Globus pallidus (tissue), 1 donor: ENCODE data around the gene CSMD2.

Experiments used
- DNase-seq: peaks from one replicate; pipeline ENCODE4 v3.0.0-alpha.2; 2015; ENCODE audit warnings: low spot score

Gene CSMD2

GRCh38 chr1:33635336-33636012 is 529.6 kb downstream of the CSMD2 start:
- DNase-seq = no peak

DNA sequence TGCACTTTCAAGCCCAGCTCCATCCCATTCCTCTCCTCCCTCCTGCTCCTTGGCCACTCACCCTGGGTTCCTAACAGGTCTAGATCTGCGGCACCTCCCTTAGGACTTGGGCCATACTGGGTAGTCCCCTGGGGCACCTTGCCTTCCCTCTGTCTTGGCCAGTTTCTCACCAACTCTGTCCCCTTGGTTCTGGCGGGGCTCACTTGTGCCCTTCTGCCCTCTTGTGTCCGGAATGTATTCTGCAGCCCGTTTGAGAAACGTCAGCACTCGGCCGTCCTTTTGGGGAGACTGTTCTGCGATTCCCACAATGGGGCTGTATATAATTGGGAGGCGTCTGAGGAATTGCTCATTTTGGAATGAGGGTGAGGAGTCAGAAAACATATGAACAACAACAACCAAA is 530.2 kb downstream of the CSMD2 start:
- DNase-seq = peak; percentile 29

DNA sequence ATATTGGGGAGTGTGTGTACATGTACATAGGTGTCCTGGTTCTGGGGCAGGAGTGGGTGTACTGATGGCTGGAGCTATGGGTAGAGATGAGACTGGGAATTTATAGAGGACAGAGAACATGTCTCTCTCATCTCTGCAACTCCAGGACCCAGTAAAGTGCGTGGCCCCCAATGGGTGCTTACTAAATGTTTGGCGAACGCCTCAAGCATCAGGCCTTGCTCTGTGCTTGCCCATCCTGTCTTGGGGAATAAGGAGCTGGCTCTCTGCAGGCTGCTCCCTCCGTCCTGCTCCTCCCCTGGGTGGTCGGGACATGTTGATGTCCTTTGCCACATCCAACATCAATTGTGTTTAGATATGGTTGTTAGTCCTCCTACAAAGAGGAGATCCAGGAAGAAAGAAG is 530.9 kb downstream of the CSMD2 start:
- no peak for DNase-seq

GRCh38 chr1:33633019-33633801 is 531.8 kb downstream of the CSMD2 start:
- DNase-seq = peak; percentile 89

GRCh38 chr1:33630686-33631085 is 534.3 kb downstream of the CSMD2 start:
- no peak for DNase-seq

- DNase-seq = no peak
Observed at GRCh38 chr1:33626801-33627200, 538.2 kb downstream of the CSMD2 start.

DNA sequence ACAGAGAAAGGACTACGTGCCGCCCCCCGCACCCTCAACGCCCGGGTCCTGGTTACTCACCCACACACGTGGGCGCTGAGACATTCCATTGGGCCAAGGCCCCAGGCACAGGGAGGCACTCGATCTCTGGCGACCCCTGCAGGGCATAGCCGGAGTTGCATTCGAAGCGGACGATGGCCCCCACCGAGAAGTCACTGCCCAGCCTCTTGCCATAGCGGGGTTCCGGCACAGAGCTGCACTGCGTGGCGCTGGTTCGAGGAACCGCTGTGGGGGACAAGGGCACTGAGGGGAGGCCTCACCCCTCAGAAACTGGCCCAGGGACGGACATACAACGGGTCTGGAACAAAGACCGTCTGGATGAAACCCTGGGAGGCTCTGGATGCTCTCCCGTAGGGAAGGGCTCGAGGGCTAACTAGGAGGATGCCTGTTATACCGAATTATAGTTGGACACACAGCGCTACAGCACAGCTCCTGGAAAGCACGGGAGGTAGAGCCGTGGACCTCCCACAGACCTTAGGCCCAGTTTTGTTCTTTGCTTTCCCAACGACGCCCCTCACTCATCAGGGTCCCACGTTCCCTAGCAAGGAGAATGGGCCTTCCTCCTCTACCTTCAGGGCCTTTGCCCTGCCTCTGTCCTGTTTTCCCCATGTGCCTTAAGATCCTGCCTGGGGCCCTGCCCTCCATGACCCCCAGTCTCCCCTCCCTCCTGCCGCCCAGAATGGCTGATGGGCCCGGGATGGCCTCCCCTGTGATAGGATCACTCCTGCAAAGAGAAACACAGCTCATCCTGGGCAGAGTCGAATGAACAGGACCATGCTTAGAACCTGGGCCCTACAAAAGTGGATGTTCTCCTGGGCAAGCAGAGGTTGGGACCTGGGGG is 539.8 kb downstream of the CSMD2 start:
- no peak for DNase-seq

DNA sequence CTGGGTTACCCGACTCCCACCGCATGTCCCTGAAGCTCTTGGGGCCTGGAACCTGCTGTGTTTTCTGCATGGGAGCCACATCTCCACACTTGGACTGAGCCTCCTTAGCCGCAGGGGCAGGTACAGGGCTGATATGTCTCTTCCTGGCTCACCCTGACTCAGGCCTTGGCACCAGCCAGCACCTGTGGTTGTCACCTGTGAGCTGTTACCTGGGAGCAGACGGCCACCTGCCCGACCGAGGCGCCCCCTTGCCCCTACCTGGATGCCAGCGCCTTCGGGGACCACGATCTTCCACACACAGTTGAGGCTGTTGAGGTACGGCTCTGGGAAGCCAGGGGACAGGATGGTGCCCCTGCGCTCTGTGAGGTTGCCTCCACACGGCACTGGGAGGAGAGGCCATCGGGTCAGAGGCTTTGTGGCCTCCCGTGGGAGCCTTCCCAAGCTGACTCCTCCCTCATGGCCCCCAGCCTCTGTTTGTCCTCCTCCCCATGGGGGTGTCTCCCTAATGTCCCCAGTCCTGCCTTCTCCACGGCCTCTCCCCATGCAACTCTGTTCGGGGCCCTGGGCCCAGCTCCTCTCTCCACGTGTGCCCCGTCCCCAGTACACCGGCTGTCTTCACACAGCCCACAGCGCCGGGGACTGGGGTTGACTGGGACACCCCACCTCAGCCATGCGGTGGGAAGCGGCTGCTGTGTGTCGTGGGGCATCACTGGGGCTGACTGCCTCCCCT is 540.6 kb downstream of the CSMD2 start:
- DNase-seq = no peak

GRCh38 chr1:33623811-33624210 is 541.2 kb downstream of the CSMD2 start:
- no peak for DNase-seq

- no peak for DNase-seq
Observed at GRCh38 chr1:33622757-33623156, 542.3 kb downstream of the CSMD2 start.

DNA sequence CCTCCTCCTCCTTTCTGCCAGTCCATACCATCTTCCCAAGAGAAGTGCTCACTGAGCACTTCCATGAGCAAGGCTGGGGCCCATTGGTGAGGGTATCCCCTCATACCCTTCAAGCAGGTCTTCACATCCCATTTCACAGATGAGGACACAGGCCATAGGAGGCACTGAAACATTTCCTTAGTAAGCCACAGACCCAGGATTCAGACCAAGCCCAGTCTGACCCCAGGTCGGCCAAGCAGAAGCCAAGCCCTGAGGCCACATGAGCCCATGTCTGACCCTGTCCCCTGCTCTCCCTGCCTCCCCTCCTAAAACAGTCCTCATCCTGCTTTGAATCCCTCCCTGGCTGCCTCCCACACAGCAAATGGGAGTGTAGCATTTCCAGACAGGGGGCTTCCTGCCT is 546.4 kb downstream of the CSMD2 start:
- no peak for DNase-seq

DNA sequence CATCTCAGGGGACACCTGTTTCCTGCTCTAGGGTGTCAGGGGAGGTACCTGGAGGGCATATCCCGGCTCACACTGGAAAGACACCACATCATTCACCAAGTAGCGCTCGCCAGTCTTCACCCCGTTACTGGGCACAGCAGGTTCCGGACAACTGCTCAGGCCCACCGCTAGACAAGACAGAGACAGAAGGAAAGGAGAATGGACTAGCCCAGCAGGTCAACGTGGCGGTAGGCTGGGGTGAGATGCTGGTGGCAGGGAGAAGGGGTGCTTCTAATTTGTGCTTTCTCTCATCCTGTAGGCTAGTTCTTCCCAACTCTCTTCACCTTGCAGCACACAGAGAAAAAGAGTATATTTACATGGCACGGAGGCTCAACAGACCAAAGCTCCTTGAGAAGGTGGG is 547.6 kb downstream of the CSMD2 start:
- DNase-seq = no peak

DNA sequence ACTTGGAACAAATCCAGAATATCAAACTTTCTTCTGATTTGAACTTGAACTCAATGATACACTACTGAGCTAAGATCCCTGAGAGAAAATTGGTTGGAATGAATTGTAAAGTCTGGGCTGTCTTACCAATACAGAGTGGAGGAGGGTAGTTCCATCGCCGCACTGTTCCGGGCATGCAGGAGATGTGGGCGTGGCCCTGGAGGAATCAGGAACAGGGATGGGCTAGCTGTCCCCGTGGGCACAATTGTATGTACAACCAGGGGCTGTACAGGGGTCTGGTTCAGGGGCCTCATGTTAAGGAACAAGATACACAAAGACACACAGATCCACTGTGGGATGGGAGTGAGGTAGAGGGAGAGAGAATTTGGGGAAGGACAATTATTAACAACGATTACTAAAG is 548.2 kb downstream of the CSMD2 start:
- no peak for DNase-seq

GRCh38 chr1:33615546-33615945 is 549.5 kb downstream of the CSMD2 start:
- no peak for DNase-seq

GRCh38 chr1:33610864-33611455 is 554.1 kb downstream of the CSMD2 start:
- no peak for DNase-seq

- DNase-seq = no peak
Observed at GRCh38 chr1:33610391-33610790, 554.6 kb downstream of the CSMD2 start.

DNA sequence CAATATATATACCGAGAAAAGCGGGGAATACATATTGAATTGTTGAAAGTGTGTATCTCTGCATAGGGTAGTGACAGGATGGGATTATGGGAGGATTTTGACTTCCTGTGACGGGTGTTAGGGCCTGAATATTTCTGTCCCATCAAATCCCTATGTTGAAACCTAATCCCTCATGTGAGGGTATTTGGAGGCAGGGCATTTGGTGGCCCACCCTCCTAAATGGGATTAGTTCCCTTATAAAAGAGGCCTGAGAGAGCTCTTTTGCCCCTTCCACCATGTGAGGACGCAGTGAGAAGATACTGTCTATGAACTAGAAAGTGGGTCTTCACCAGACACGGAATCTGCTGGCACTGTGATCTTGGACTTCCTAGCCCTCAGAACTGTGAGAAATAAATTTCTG is 555.3 kb downstream of the CSMD2 start:
- no peak for DNase-seq

- no peak for DNase-seq
Observed at GRCh38 chr1:33608825-33609400, 556.1 kb downstream of the CSMD2 start.

DNA sequence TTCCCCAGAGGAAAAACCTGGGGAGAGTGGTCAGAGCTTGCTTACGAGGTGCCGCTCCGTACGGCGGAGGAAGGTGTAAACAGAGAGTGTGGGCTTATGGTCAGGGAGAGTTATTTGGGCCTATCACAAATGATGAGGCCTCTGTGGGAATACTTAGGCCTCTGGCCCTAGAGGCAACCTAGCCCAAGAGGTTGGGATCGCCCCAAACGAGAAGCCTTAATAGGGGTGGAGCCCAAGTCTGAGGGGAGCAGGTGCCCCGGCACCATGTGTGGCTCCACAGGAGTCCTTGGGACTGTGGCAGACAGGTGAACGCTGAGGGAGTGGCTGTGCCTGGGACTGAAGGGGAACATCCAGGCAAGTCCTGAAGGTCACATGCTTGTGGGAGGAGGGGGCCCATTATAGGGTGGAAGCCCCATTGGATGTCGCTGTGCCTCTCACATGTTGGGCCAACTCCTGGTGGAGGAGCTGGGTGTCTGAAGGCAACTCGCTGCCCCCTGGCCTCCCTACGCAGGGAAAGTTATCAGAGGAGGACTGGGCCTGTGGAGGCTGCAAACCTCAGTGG is 557.5 kb downstream of the CSMD2 start:
- DNase-seq = no peak

GRCh38 chr1:33606272-33606671 is 558.8 kb downstream of the CSMD2 start:
- DNase-seq = no peak

DNA sequence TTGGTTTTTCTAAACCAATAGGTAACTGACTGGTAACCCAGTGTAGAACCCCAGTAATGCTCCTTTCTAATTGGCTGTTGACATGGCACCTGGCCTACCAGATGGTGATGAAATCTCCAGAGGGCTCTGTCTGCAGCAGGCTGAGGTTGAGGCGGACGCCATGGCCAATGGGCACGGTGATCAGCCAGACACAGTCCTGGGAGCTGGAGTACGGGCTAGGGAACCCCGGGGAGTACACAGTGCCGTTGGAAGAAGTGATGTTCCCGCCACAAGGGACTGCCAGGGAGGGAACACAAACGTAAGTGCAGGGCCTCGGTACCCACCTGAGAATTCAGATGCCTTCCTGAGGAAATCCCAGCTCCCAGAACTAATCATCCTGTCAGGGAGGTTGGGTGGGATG is 562.8 kb downstream of the CSMD2 start:
- DNase-seq = no peak
